B cell (primary cell): ENCODE measurements around the gene TNFAIP8L1. TPM values are rescaled to one million over a fixed set of nuclear protein-coding genes. Genes with fewer than 3 reads are reported as not detected.

Source experiments
- ATAC-seq: fragments of 200-7000 bp; cut with Tn5 transposase; one replicate; pipeline ENCODE4 v1.10.0; 2021; ENCODE audit warnings: low read depth, mild to moderate bottlenecking, moderate number of reproducible peaks, moderate library complexity
- CTCF ChIA-PET: fragments of 350-600 bp; sonication (Branson Sonifier 250); formaldehyde crosslinking; loops from one replicate; lab custom pipeline; 2021; ENCODE audit warnings: antibody characterized with exemption, inconsistent platforms; lab: Charles Lee
- POLR2A ChIA-PET: fragments of 350-600 bp; sonication (Branson Sonifier 250); formaldehyde crosslinking; loops from one replicate; lab custom pipeline; 2021; ENCODE audit warnings: antibody characterized with exemption; lab: Charles Lee
- DNase-seq: peaks from one replicate; pipeline ENCODE4 v3.0.0; 2013
- H2AFZ ChIP-seq: 2 replicates; pipeline ENCODE4 v1.6.1; 2012; ENCODE audit warnings: mild to moderate bottlenecking, low read depth, low read length; ENCODE audit not compliant: insufficient read depth, poor library complexity, severe bottlenecking
- H3K27ac ChIP-seq, 2 donors: 1 replicate in 1 of 2; 2 replicates in 1 of 2; pipeline ENCODE4 v1.5.1; 2012 to 2013; ENCODE audit warnings: low read length in 2 of 2, mild to moderate bottlenecking in 2 of 2, moderate library complexity in 1 of 2
- H3K27me3 ChIP-seq, 4 experiments: fragments of 200-600 bp in 1 of 4; sonication (generic) in 1 of 4; replicated peaks in 1 of 4; 1 replicate in 2 of 4; 2 replicates in 2 of 4; pipeline versions ENCODE4 v1.6.1 to v1.7.0; 2013 to 2016; ENCODE audit warnings: low read length in 3 of 4, mild to moderate bottlenecking in 2 of 4, mixed read lengths in 1 of 4, moderate library complexity in 1 of 4; ENCODE audit not compliant: insufficient read depth in 4 of 4, control insufficient read depth in 3 of 4; ENCODE audit errors: control extremely low read depth in 1 of 4
- H3K36me3 ChIP-seq, 2 experiments: replicated peaks in 1 of 2; 1 replicate in 1 of 2; 2 replicates in 1 of 2; pipeline versions ENCODE4 v1.6.1 to v1.7.1; 2013; ENCODE audit warnings: low read length in 1 of 2; ENCODE audit not compliant: insufficient read depth in 2 of 2, control insufficient read depth in 1 of 2; ENCODE audit errors: control extremely low read depth in 1 of 2, extremely low read depth in 1 of 2
- H3K4me1 ChIP-seq, 2 donors: fragments of 200-600 bp in 1 of 2; sonication (generic) in 1 of 2; 1 replicate in 1 of 2; 2 replicates in 1 of 2; pipeline versions ENCODE4 v1.5.1 to v1.6.1; 2013 to 2017; ENCODE audit warnings: low read length in 2 of 2; ENCODE audit not compliant: control insufficient read depth in 2 of 2, insufficient read depth in 2 of 2
- H3K4me2 ChIP-seq: replicated peaks from 2 replicates; pipeline ENCODE3; 2012; ENCODE audit warnings: mild to moderate bottlenecking, low read depth, low read length; ENCODE audit not compliant: poor library complexity, severe bottlenecking
- H3K4me3 ChIP-seq, 5 experiments: fragments of 200-600 bp in 1 of 5; sonication (generic) in 1 of 5; 1 replicate in 3 of 5; 2 replicates in 2 of 5; pipeline versions ENCODE4 v1.5.1 to v1.7.0; 2011 to 2016; ENCODE audit warnings: low read length in 4 of 5, mild to moderate bottlenecking in 4 of 5, low read depth in 2 of 5, control low read depth in 1 of 5, moderate library complexity in 1 of 5; ENCODE audit not compliant: insufficient read depth in 1 of 5; ENCODE audit errors: control extremely low read depth in 1 of 5, extremely low read depth in 1 of 5
- H3K79me2 ChIP-seq: fragments of 200-600 bp; sonication (generic); one replicate; pipeline ENCODE4 v1.6.0; 2016; ENCODE audit warnings: low read length; ENCODE audit not compliant: control insufficient read depth, insufficient read depth
- H3K9ac ChIP-seq: fragments of 200-600 bp; sonication (generic); 2 replicates; pipeline ENCODE4 v1.6.1; 2017; ENCODE audit warnings: mild to moderate bottlenecking, low read length, moderate library complexity
- H3K9me3 ChIP-seq, 3 donors: one replicate each; pipeline versions ENCODE4 v1.6.1 to v1.7.1; 2013; ENCODE audit warnings: low read length in 2 of 3; ENCODE audit not compliant: control insufficient read depth in 2 of 3, insufficient read depth in 1 of 3; ENCODE audit errors: control extremely low read depth in 1 of 3
- H4K20me1 ChIP-seq: 2 replicates; pipeline ENCODE4 v1.6.0; 2012; ENCODE audit warnings: mild to moderate bottlenecking, low read length; ENCODE audit not compliant: insufficient read depth, control insufficient read depth, poor library complexity, severe bottlenecking
- H3K27ac Mint-ChIP-seq: one replicate; pipeline ENCODE4 v1.8.0; 2021; ENCODE audit warnings: mixed read lengths
- H3K27me3 Mint-ChIP-seq: one replicate; pipeline ENCODE4 v1.8.0; 2021; ENCODE audit warnings: mixed read lengths
- H3K4me1 Mint-ChIP-seq: one replicate; pipeline ENCODE4 v1.8.0; 2021; ENCODE audit warnings: mixed read lengths
- H3K4me3 Mint-ChIP-seq: one replicate; pipeline ENCODE4 v1.8.0; 2021; ENCODE audit warnings: mixed read lengths
- H3K9me3 Mint-ChIP-seq: one replicate; pipeline ENCODE4 v1.8.0; 2022; ENCODE audit warnings: mixed read lengths; ENCODE audit not compliant: insufficient read depth
- CTCF ChIP-seq: fragments of 200-600 bp; IDR thresholded peaks from one replicate; pipeline ENCODE4 v1.8.0; 2022; ENCODE audit warnings: antibody characterized with exemption, mild to moderate bottlenecking
- EZH2 ChIP-seq: IDR thresholded peaks from 2 replicates; pipeline ENCODE4 v1.6.1; 2012; ENCODE audit warnings: borderline replicate concordance, low read depth, mild to moderate bottlenecking, moderate library complexity, low read length; ENCODE audit not compliant: insufficient read depth, poor library complexity, severe bottlenecking
- WGBS: methylation state at CpG from one replicate; pipeline ENCODE4 v1.1.5; 2013; ENCODE audit warnings: missing lambda C conversion rate; ENCODE audit not compliant: insufficient coverage; 5-methylcytosine and 5-hydroxymethylcytosine counted together
- intact Hi-C: fragments of 100-400 bp; cut with micrococcal nuclease; formaldehyde crosslinking; loops from one replicate; pipeline ENCODE4 v1.10.0; 2022
- polyA minus RNA-seq: library from RNA; depleted of rRNA, polyadenylated mRNA; stranded (reverse); fragments of >200 nt; gene quantifications from 2 replicates; pipeline ENCODE4 v1.2.3, GENCODE V29; 2012
- polyA plus RNA-seq: library from polyadenylated mRNA; depleted of rRNA; stranded (reverse); fragments of >200 nt; gene quantifications from 2 replicates; pipeline ENCODE4 v1.2.3, GENCODE V29; 2012
- total RNA-seq, 2 donors: library from RNA; stranded (reverse); fragments of 120-200 nt in 1 of 2; gene quantifications; 1 replicate in 1 of 2; 2 replicates in 1 of 2; pipeline versions ENCODE4 v1.2.3 to v1.2.4, GENCODE V29; 2013 to 2022

The TNFAIP8L1 gene
- 20.9 and 21.7 TPM in 2 replicates for total RNA-seq
- 9.3 TPM for total RNA-seq (2013)
- 6.4 and 9.1 TPM in 2 replicates for polyA plus RNA-seq
- 14.7 and 17.3 TPM in 2 replicates for polyA minus RNA-seq

- peak within 1 kb of the TSS; percentile 94 for H3K27ac Mint-ChIP-seq
- H2AFZ ChIP-seq = peak within 1 kb of the TSS; percentile 96
Observed at GRCh38 chr19:4638828-4639530, at the start of gene TNFAIP8L1. Gene TNFAIP8L1 (plus strand): TSS chr19:4639516. CDS start chr19:4651870, 12,354 bp downstream.

More at GRCh38 chr19:4638828-4639530, at the start of gene TNFAIP8L1:
- CTCF ChIA-PET = interaction anchor here (1.8 to 3.4 kb wide), 2 partner anchors 71 to 82 kb away, joined by 5 to 24 read pairs; no protein-coding TSS in a partner anchor
- H3K9me3 ChIP-seq = no peaks in the 10 kb centered on the region
- TF ChIP-seq EZH2 (no peak), CTCF (no peak)
- H3K36me3 ChIP-seq = no peaks in the 10 kb centered on the region
- H3K4me3 ChIP-seq = peak within 1 kb of the TSS; percentile 74 to 96 (median 93)
- Mint-ChIP-seq H3K4me1 (peaks cover 40% of the 10 kb centered on the region), H3K9me3 (no peaks in the 10 kb centered on the region), H3K4me3 (peak within 1 kb of the TSS; percentile 99), H3K27me3 (no peaks in the 10 kb centered on the region)
- peaks cover 13% of the 10 kb centered on the region for H4K20me1 ChIP-seq
- intact Hi-C loops = loop anchor here (1.0 to 5.0 kb wide), 5 partner anchors 31 to 1132 kb away; partner anchors contain the start of genes FEM1A, FZR1, MYDGF and SEMA6B
- H3K4me2 ChIP-seq = peak within 1 kb of the TSS; percentile 93
- peaks cover 34 to 72% of the 10 kb centered on the region in 2 donors for H3K4me1 ChIP-seq
- peak within 1 kb of the TSS; percentile 99 for H3K9ac ChIP-seq
- H3K27ac ChIP-seq = peak within 1 kb of the TSS; percentile 86 to 88
- DNase-seq (peak; percentile 97), ATAC-seq (peak; percentile 91)
- 1% methylated on average over 47 of the region's 49 CpGs for WGBS
- peaks cover 0 to 3% (median 0%) of the 10 kb centered on the region in 4 experiments for H3K27me3 ChIP-seq
- peaks cover 44% of the 10 kb centered on the region for H3K79me2 ChIP-seq
- POLR2A ChIA-PET = interaction anchor here (0.7 kb wide), 1 partner anchor 876 kb away, joined by 4 read pairs; the partner anchor contains the start of gene MRPL54
